ENCODE results near the gene VSTM2L. TPM values are rescaled to one million over a fixed set of nuclear protein-coding genes. Genes with fewer than 3 reads are reported as not detected.

The VSTM2L gene
- total RNA-seq, 1 donor from 2014 or later, result 14.1 TPM

- Histone ChIP-seq H3K4me3 (peak overlapping the region; percentile 41), H3K36me3 (no peaks in the 10 kb centered on the region), H3K27me3 (ENCODE audit: low read depth) (peaks cover 53% of the 10 kb centered on the region), H3K27ac (no peak overlapping the region), H3K4me1 (peaks cover 10% of the 10 kb centered on the region), H3K9me3 (no peaks in the 10 kb centered on the region)
- no peak for DNase-seq
- intact Hi-C loops (cut with DNase I), result no loop called here
- TF ChIP-seq CTCF (IDR thresholded peaks at IDR 0.05), result no peak
- ATAC-seq, result no peak
Observed at GRCh38 chr20:37914367-37914671, 11.4 kb downstream of the VSTM2L start.

DNA sequence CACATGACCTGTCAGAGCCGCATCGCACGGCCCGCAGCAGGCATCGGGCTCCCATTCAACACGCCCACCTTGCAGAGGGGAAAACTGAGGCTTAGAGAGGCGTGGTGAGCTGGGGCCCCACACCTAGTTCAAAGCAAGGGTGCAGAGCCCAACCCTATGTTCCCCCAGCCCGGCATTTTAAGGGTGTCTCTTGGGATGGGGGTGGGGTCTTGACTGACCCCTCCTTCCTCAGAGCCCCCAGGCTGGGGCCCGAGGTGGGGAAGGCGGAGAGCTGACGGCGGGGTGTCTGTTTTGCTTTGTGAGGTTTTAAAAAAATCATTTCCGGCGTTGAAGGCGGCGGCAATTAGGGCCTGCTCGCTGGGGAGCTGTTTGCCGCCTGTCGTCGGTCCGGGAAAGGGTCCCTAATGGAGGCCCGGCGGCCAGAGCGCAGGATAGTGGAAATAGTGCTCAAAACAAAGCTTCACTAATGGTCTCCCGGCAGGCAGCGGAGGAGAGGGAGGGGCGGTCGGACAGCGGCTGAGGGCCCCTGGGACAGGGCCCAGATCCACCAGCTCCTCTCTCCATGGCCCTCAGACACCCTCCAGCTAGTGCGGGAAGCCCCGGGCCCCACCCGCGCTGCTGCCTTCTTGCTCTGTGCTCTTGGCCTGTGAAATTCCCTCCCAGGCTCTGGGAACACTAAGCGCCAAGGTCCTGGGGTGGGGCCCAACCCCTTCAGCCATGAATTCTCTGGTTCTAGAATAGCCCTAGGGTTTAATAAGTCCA is 11.9 kb downstream of the VSTM2L start:
- no peak overlapping the region for H3K27ac ChIP-seq
- ATAC-seq, result peak; percentile 57 to 65
- peaks cover 10% of the 10 kb centered on the region for H3K4me1 ChIP-seq
- DNase-seq, result no peak
- H3K27me3 ChIP-seq (ENCODE audit: low read depth), result peaks cover 58% of the 10 kb centered on the region
- H3K9me3 ChIP-seq, result no peaks in the 10 kb centered on the region
- intact Hi-C loops (cut with DNase I), result no loop called here
- H3K36me3 ChIP-seq, result no peaks in the 10 kb centered on the region
- peak overlapping the region; percentile 41 for H3K4me3 ChIP-seq
- TF ChIP-seq CTCF (IDR thresholded peaks at IDR 0.05), result no peak

- Histone ChIP-seq H3K4me1 (peaks cover 10% of the 10 kb centered on the region), H3K9me3 (no peaks in the 10 kb centered on the region), H3K36me3 (no peaks in the 10 kb centered on the region), H3K4me3 (no peak overlapping the region), H3K27me3 (ENCODE audit: low read depth) (peaks cover 64% of the 10 kb centered on the region), H3K27ac (no peak overlapping the region)
- ATAC-seq, result no peak
- TF ChIP-seq CTCF (IDR thresholded peaks at IDR 0.05), result no peak
- intact Hi-C loops (cut with DNase I), result no loop called here
- DNase-seq, result no peak
Observed at GRCh38 chr20:37915434-37915787, 12.5 kb downstream of the VSTM2L start.

- ATAC-seq (peak; percentile 14 to 45), DNase-seq (no peak)
- TF ChIP-seq CTCF (IDR thresholded peaks at IDR 0.05), result no peak
- no peaks in the 10 kb centered on the region for H3K36me3 ChIP-seq
- no peaks in the 10 kb centered on the region for H3K9me3 ChIP-seq
- intact Hi-C loops (cut with DNase I), result no loop called here
- peaks cover 65% of the 10 kb centered on the region for H3K27me3 ChIP-seq (ENCODE audit: low read depth)
- peaks cover 10% of the 10 kb centered on the region for H3K4me1 ChIP-seq
- no peak overlapping the region for H3K4me3 ChIP-seq
- no peak overlapping the region for H3K27ac ChIP-seq
Observed at GRCh38 chr20:37915800-37916570, 13.1 kb downstream of the VSTM2L start.

- H3K27ac ChIP-seq, result no peak overlapping the region
- peaks cover 56% of the 10 kb centered on the region for H3K27me3 ChIP-seq (ENCODE audit: low read depth)
- no peaks in the 10 kb centered on the region for H3K9me3 ChIP-seq
- H3K36me3 ChIP-seq, result no peaks in the 10 kb centered on the region
- no peak overlapping the region for H3K4me3 ChIP-seq
- H3K4me1 ChIP-seq, result peaks cover 10% of the 10 kb centered on the region
- intact Hi-C loops (cut with DNase I), result no loop called here
- no peak for TF ChIP-seq CTCF (IDR thresholded peaks at IDR 0.05)
- DNase-seq (no peak), ATAC-seq (no peak)
Observed at GRCh38 chr20:37917461-37917860, 14.5 kb downstream of the VSTM2L start.

All from lower lobe of right lung (tissue), 2 donors.